AG09309 (cell line): Measurements from ENCODE around the gene SLC22A23.

Source experiments
- DNase-seq: peaks from one replicate; pipeline ENCODE4 v3.0.0-alpha.2; 2010; ENCODE audit warnings: low read depth
- H3K4me3 ChIP-seq: 2 replicates; pipeline ENCODE4 v1.5.1; 2011; ENCODE audit warnings: mild to moderate bottlenecking, low read depth, low read length, moderate library complexity; ENCODE audit not compliant: control insufficient read depth
- TF ChIP-seq, protein P1 (sequence below): IDR thresholded peaks from 2 replicates; pipeline ENCODE4 v1.5.1; 2011; ENCODE audit warnings: mild to moderate bottlenecking, low read depth, low read length, inconsistent platforms; ENCODE audit not compliant: insufficient read depth, control insufficient read depth; ENCODE audit errors: missing control alignments

The SLC22A23 gene

GRCh38 chr6:3296078-3296477 is 160.8 kb downstream of the SLC22A23 start:
- no peak for DNase-seq
- TF ChIP-seq, protein P1, sequence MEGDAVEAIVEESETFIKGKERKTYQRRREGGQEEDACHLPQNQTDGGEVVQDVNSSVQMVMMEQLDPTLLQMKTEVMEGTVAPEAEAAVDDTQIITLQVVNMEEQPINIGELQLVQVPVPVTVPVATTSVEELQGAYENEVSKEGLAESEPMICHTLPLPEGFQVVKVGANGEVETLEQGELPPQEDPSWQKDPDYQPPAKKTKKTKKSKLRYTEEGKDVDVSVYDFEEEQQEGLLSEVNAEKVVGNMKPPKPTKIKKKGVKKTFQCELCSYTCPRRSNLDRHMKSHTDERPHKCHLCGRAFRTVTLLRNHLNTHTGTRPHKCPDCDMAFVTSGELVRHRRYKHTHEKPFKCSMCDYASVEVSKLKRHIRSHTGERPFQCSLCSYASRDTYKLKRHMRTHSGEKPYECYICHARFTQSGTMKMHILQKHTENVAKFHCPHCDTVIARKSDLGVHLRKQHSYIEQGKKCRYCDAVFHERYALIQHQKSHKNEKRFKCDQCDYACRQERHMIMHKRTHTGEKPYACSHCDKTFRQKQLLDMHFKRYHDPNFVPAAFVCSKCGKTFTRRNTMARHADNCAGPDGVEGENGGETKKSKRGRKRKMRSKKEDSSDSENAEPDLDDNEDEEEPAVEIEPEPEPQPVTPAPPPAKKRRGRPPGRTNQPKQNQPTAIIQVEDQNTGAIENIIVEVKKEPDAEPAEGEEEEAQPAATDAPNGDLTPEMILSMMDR: no peak
- no peak overlapping the region for H3K4me3 ChIP-seq

GRCh38 chr6:3294921-3295871 is 161.7 kb downstream of the SLC22A23 start:
- TF ChIP-seq, protein P1: no peak
- DNase-seq: no peak
- H3K4me3 ChIP-seq: no peak overlapping the region

DNA sequence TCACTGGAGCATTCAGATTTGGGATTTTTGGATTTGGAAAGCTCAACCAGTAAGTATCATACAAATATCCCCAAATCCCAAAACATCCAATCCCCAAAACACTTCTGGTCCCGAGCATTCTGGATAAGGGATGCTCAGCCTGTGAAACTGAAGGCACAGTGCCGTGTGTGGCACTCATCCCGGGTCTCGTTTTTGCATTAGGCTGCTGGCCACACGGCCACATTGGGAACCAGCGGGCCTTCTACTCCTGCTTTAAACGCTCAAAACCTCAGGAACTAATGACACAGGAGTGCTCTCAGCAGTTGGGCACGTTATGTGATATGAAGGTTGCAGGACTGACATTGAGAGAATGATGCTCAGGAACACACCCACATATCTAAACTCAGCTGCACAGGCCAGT is 162.5 kb downstream of the SLC22A23 start:
- TF ChIP-seq, protein P1: no peak
- DNase-seq: no peak
- no peak overlapping the region for H3K4me3 ChIP-seq

GRCh38 chr6:3293271-3294155 is 163.3 kb downstream of the SLC22A23 start:
- no peak overlapping the region for H3K4me3 ChIP-seq
- DNase-seq: no peak
- TF ChIP-seq, protein P1: no peak

DNA sequence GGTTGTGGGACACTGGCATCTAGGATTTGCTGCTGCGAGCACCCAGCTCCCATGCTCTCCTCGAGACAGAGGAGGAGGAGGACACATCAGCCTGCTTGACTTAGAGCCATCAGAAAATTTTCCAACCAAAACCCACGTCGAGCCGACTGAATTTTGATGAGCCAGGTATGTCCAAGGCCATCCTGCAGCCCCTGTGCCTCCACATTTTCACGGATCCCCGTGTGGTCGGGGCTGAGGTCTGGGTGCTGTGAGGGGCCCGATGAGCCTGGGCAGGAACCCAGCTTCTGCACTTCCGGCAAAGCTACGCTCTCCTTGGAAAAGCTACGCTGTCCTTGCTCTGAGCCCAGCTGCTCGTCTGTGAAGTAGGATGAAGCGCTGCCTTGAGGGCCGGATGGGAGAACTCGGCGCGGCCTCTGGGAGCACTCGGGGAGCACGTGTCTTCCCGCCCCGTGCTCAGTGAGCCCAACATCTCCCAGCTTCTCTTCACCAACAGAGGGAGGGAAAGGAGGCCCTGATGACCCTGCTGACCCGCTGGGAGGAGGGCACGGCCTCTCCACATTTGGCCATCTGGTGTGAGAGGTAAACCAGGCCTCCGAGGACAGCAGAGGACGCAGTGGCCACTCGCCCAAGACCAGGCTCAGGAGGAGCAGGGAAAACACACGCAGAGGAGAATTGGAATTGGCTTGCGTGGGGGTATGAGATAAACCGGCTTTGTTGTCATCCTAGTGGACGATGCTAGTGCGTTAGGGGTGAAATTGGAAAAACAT is 164.2 kb downstream of the SLC22A23 start:
- DNase-seq: no peak
- H3K4me3 ChIP-seq: no peak overlapping the region
- TF ChIP-seq, protein P1: no peak

GRCh38 chr6:3291987-3292386 is 164.9 kb downstream of the SLC22A23 start:
- DNase-seq: no peak

More at GRCh38 chr6:3291987-3292386, 164.9 kb downstream of the SLC22A23 start:
- TF ChIP-seq, protein P1: no peak
- H3K4me3 ChIP-seq: no peak overlapping the region
